Liver (tissue), 9 donors: ENCODE data around the gene PDGFA. TPM values are rescaled to one million over a fixed set of nuclear protein-coding genes. Genes with fewer than 3 reads are reported as not detected.

Experiments used
- DNase-seq: peaks from one replicate; pipeline ENCODE4 v3.0.0-alpha.2; 2017; ENCODE audit warnings: low spot score
- H3K27ac ChIP-seq, 2 donors: one replicate each; pipeline ENCODE4 v1.7.0; 2013; ENCODE audit warnings: inconsistent platforms in 2 of 2, low read length in 2 of 2, control low read depth in 1 of 2, low read depth in 1 of 2, mild to moderate bottlenecking in 1 of 2
- H3K27me3 ChIP-seq, 4 donors: one replicate each; pipeline versions ENCODE4 v1.6.1 to v1.7.0; 2013; ENCODE audit warnings: low read length in 3 of 4, inconsistent platforms in 1 of 4, mild to moderate bottlenecking in 1 of 4, moderate library complexity in 1 of 4; ENCODE audit not compliant: control insufficient read depth in 4 of 4, insufficient read depth in 4 of 4
- H3K36me3 ChIP-seq, 4 donors: one replicate each; pipeline versions ENCODE4 v1.6.1 to v1.7.0; 2013; ENCODE audit warnings: low read length in 3 of 4, mild to moderate bottlenecking in 3 of 4, low read depth in 1 of 4, moderate library complexity in 1 of 4; ENCODE audit not compliant: control insufficient read depth in 4 of 4, insufficient read depth in 3 of 4
- H3K4me1 ChIP-seq, 4 donors: one replicate each; pipeline versions ENCODE4 v1.6.1 to v1.7.0; 2013; ENCODE audit warnings: low read length in 3 of 4, mild to moderate bottlenecking in 3 of 4, moderate library complexity in 1 of 4; ENCODE audit not compliant: control insufficient read depth in 4 of 4, insufficient read depth in 4 of 4
- H3K4me3 ChIP-seq, 3 donors: one replicate each; pipeline versions ENCODE4 v1.6.1 to v1.7.0; 2013; ENCODE audit warnings: low read length in 3 of 3, control low read depth in 1 of 3, low read depth in 1 of 3, mild to moderate bottlenecking in 1 of 3
- H3K9ac ChIP-seq, 2 donors: one replicate each; pipeline ENCODE4 v1.7.0; 2013; ENCODE audit warnings: low read length in 2 of 2, mild to moderate bottlenecking in 2 of 2, moderate library complexity in 2 of 2, control low read depth in 1 of 2, low read depth in 1 of 2
- H3K9me3 ChIP-seq, 4 donors: one replicate each; pipeline versions ENCODE4 v1.6.1 to v1.7.0; 2013; ENCODE audit warnings: low read length in 3 of 4; ENCODE audit not compliant: control insufficient read depth in 4 of 4
- EGR1 ChIP-seq, 2 donors: IDR thresholded peaks; 2 replicates each; pipeline ENCODE4 v1.6.1; 2016 to 2018; ENCODE audit warnings: antibody characterized with exemption in 2 of 2, low read depth in 2 of 2
- GABPA ChIP-seq, 2 donors: IDR thresholded peaks in 1 of 2; conservative IDR thresholded peaks in 1 of 2; 2 replicates each; pipeline ENCODE4 v1.6.1; 2016; ENCODE audit warnings: antibody characterized with exemption in 2 of 2, mild to moderate bottlenecking in 1 of 2, moderate library complexity in 1 of 2
- HNF4A ChIP-seq, 2 donors: conservative IDR thresholded peaks; 2 replicates each; pipeline ENCODE4 v1.6.1; 2016; ENCODE audit warnings: antibody characterized with exemption in 2 of 2, mild to moderate bottlenecking in 2 of 2
- HNF4G ChIP-seq: IDR thresholded peaks from 2 replicates; pipeline ENCODE4 v1.6.1; 2016; ENCODE audit warnings: antibody characterized with exemption
- JUND ChIP-seq, 2 donors: IDR thresholded peaks; 2 replicates each; pipeline ENCODE4 v1.6.1; 2016; ENCODE audit warnings: antibody characterized with exemption in 2 of 2
- NR2F2 ChIP-seq: IDR thresholded peaks from 2 replicates; pipeline ENCODE4 v1.6.1; 2016; ENCODE audit warnings: antibody characterized with exemption
- RAD21 ChIP-seq, 2 donors: IDR thresholded peaks; 2 replicates each; pipeline ENCODE4 v1.6.1; 2016; ENCODE audit warnings: antibody characterized with exemption in 2 of 2, mild to moderate bottlenecking in 2 of 2
- RXRA ChIP-seq, 2 donors: IDR thresholded peaks; 2 replicates each; pipeline ENCODE4 v1.6.1; 2017 to 2018; ENCODE audit warnings: antibody characterized with exemption in 2 of 2, mild to moderate bottlenecking in 1 of 2
- SP1 ChIP-seq: IDR thresholded peaks from 2 replicates; pipeline ENCODE4 v1.6.1; 2018; ENCODE audit warnings: antibody characterized with exemption, mild to moderate bottlenecking
- YY1 ChIP-seq: IDR thresholded peaks from 2 replicates; pipeline ENCODE4 v1.6.1; 2016; ENCODE audit warnings: antibody characterized with exemption, mild to moderate bottlenecking
- WGBS: extraction: QIAGEN DNeasy Blood & Tissue Kit; methylation state at CpG from one replicate; pipeline ENCODE4 v1.1.7; 2013; 5-methylcytosine and 5-hydroxymethylcytosine counted together
- polyA plus RNA-seq, 2 donors: library from polyadenylated mRNA; stranded (reverse) in 1 of 2; unstranded in 1 of 2; fragments of 200-250 nt in 1 of 2; fragments of >200 nt in 1 of 2; fragmentation: Nextera tagmentation in 1 of 2; extraction: Ambion mirVana in 1 of 2; gene quantifications; one replicate each; pipeline versions ENCODE4 v1.2.1 to v1.2.3, GENCODE V29; 2013 to 2015
- total RNA-seq, 2 donors: library from RNA; depleted of rRNA; stranded (reverse); fragments of >200 nt; gene quantifications; one replicate each; pipeline ENCODE4 v1.2.3, GENCODE V29; 2014
- TF ChIP-seq, protein P1 (sequence below): IDR thresholded peaks from 2 replicates; pipeline ENCODE4 v1.6.1; 2016; ENCODE audit warnings: antibody characterized with exemption, mild to moderate bottlenecking
- TF ChIP-seq, protein P2 (sequence below): IDR thresholded peaks from 2 replicates; pipeline ENCODE4 v1.6.1; 2016; ENCODE audit warnings: antibody characterized with exemption
- TF ChIP-seq, protein P3 (sequence below): IDR thresholded peaks from 2 replicates; pipeline ENCODE4 v1.6.1; 2016; ENCODE audit warnings: antibody characterized with exemption
- donor health status: healthy.
- donor health status: healthy.
- donor health status: healthy.
- donor health status: healthy.
- donor health status: healthy.

Gene PDGFA
- total and polyA plus RNA-seq, 4 donors: 1.4 to 5.1 (median 2.0) TPM

DNA sequence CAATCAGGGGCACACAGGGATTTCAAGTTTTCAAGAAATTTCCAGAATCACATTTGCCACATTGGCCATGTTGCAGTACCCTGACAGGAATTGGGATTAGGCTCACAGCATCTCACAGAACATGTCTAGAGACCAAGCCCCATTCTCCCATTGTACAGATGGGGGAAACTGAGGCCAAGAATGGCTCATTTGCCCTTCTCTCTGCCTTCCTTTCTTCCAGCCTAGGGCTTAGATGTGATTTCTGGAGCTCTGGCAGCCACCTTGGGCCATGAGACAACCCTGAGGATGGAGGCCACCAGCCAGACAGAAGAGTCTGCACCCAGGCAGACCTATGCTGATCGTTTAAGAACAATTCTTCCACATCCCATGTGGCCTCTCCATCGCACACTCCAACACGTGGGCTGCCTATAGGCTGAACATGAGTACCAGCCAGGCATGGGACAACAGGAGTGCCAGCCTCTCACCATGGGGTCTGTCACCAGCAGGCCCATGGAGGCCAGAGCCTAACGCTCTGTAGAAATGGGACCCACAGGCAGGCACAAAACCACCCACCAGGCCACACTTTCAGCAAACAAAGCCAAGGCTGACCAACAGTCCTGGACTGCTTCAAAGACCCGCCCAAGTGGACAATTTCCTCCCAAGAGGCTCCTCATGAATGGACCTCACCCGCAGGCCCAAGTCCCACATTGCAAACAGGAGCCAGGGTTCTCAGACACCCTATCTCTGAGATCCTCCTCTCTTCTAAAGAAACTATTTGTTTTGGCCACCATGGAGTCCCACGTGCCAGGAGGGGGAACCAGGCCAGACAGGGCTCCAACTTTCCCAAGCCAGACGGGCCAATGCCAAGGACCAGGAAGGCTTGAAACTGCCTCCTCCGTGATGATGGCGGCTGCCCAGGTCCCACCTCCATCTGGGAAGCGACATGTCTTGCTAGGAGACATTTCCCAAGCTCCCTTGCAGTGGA, 20.7 kb downstream of the PDGFA start:
- Histone ChIP-seq H3K4me1 (peaks cover 0 to 17% (median 12%) of the 10 kb centered on the region in 4 donors), H3K9me3 (no peaks in the 10 kb centered on the region), H3K27ac (no peak overlapping the region), H3K36me3 (peaks cover 0 to 4% (median 0%) of the 10 kb centered on the region in 4 donors), H3K9ac (no peak overlapping the region), H3K4me3 (no peak overlapping the region), H3K27me3 (no peaks in the 10 kb centered on the region)
- WGBS: 72% methylated on average over 11 of the region's 11 CpGs
- TF ChIP-seq HNF4A (conservative IDR thresholded peaks at IDR 0.05): peak in 1 of 2 donors; percentile 11
- TF ChIP-seq RXRA (IDR thresholded peaks at IDR 0.05): no peak
- TF ChIP-seq, protein P1, sequence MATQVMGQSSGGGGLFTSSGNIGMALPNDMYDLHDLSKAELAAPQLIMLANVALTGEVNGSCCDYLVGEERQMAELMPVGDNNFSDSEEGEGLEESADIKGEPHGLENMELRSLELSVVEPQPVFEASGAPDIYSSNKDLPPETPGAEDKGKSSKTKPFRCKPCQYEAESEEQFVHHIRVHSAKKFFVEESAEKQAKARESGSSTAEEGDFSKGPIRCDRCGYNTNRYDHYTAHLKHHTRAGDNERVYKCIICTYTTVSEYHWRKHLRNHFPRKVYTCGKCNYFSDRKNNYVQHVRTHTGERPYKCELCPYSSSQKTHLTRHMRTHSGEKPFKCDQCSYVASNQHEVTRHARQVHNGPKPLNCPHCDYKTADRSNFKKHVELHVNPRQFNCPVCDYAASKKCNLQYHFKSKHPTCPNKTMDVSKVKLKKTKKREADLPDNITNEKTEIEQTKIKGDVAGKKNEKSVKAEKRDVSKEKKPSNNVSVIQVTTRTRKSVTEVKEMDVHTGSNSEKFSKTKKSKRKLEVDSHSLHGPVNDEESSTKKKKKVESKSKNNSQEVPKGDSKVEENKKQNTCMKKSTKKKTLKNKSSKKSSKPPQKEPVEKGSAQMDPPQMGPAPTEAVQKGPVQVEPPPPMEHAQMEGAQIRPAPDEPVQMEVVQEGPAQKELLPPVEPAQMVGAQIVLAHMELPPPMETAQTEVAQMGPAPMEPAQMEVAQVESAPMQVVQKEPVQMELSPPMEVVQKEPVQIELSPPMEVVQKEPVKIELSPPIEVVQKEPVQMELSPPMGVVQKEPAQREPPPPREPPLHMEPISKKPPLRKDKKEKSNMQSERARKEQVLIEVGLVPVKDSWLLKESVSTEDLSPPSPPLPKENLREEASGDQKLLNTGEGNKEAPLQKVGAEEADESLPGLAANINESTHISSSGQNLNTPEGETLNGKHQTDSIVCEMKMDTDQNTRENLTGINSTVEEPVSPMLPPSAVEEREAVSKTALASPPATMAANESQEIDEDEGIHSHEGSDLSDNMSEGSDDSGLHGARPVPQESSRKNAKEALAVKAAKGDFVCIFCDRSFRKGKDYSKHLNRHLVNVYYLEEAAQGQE: no peak
- TF ChIP-seq, protein P2, sequence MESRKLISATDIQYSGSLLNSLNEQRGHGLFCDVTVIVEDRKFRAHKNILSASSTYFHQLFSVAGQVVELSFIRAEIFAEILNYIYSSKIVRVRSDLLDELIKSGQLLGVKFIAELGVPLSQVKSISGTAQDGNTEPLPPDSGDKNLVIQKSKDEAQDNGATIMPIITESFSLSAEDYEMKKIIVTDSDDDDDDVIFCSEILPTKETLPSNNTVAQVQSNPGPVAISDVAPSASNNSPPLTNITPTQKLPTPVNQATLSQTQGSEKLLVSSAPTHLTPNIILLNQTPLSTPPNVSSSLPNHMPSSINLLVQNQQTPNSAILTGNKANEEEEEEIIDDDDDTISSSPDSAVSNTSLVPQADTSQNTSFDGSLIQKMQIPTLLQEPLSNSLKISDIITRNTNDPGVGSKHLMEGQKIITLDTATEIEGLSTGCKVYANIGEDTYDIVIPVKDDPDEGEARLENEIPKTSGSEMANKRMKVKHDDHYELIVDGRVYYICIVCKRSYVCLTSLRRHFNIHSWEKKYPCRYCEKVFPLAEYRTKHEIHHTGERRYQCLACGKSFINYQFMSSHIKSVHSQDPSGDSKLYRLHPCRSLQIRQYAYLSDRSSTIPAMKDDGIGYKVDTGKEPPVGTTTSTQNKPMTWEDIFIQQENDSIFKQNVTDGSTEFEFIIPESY: no peak
- no peak for DNase-seq

DNA sequence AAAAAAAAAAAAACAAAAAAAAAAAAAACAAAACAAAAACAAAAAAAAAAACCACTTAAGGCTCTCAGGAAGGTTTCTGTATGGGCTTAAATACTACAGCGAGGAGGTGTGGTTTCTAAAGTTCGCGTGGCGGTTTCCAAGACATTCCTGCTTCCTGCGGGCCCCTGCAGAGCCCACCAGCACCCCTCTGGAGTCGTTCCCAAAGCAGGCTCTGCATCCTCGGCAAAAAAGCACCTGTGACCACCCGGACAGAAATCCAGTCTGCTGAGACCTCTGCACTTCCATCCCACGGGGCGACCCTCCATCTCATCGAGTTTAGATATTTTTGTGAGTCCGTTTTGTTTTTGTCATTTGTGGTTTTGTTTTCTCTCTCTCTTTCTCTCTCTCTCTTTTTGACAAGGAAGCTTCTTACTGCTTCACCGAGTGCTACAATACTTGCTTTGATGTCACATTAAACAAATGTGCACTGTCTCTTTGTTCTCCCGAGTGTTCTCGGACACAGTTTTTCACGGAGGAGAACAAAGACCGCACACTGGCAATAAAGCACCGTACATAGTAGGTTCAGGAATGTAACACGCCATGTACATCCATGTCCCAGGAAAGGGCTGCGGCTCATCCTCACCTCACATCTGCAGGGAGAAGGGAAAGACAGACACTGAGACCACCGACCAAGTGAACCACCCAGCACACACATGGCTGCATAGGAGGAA, 21.5 kb downstream of the PDGFA start:
- no peaks in the 10 kb centered on the region for H3K27me3 ChIP-seq
- 88% methylated on average over 21 of the region's 21 CpGs for WGBS
- TF ChIP-seq SP1 (no peak), JUND (IDR thresholded peaks at IDR 0.05) (no peak), HNF4A (conservative IDR thresholded peaks at IDR 0.05) (no peak), RAD21 (IDR thresholded peaks at IDR 0.05) (no peak), HNF4G (no peak), GABPA (IDR thresholded peaks at IDR 0.05 in 1 of 2, conservative IDR thresholded peaks at IDR 0.05 in 1 of 2) (no peak), NR2F2 (no peak), YY1 (no peak), EGR1 (IDR thresholded peaks at IDR 0.05; ENCODE audit: low read depth in 2 of 2) (no peak)
- TF ChIP-seq, protein P3, sequence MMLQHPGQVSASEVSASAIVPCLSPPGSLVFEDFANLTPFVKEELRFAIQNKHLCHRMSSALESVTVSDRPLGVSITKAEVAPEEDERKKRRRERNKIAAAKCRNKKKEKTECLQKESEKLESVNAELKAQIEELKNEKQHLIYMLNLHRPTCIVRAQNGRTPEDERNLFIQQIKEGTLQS: no peak
- TF ChIP-seq, protein P2: no peak
- no peak overlapping the region for H3K27ac ChIP-seq
- no peak for DNase-seq
- no peaks in the 10 kb centered on the region for H3K9me3 ChIP-seq
- H3K4me3 ChIP-seq: no peak overlapping the region
- H3K4me1 ChIP-seq: peaks cover 0 to 13% (median 7%) of the 10 kb centered on the region in 4 donors
- H3K9ac ChIP-seq: no peak overlapping the region
- H3K36me3 ChIP-seq: peaks cover 0 to 4% (median 0%) of the 10 kb centered on the region in 4 donors
